NCI-H2171 (cell line): ENCODE measurements around the gene KIAA1143.

ENCODE experiments used
- DNase-seq: peaks from one replicate; lab custom pipeline; 2025; lab: John Stamatoyannopoulos, UW

The KIAA1143 gene

GRCh38 chr3:44761424-44762169, at the start of gene KIAA1143, which contains the start of gene KIF15:
KIAA1143 (minus strand) TSS chr3:44761619; CDS start chr3:44761602, 17 bp downstream.
KIF15 (plus strand) TSS chr3:44761794; CDS start chr3:44761866, 72 bp downstream.
- DNase-seq, result peak; percentile 96

- no peak for DNase-seq
These were observed 44.5 kb upstream of the KIAA1143 start for GRCh38 chr3:44805960-44806359.

- no peak for DNase-seq
These were observed 41.9 kb upstream of the KIAA1143 start for GRCh38 chr3:44803298-44803697.

GRCh38 chr3:44802011-44802410, 40.6 kb upstream of the KIAA1143 start:
- no peak for DNase-seq

- DNase-seq, result no peak
These were observed 33.8 kb upstream of the KIAA1143 start for GRCh38 chr3:44795197-44795596.

- no peak for DNase-seq
These were observed 21.5 kb upstream of the KIAA1143 start for GRCh38 chr3:44782891-44783290.

- DNase-seq, result no peak
These were observed 10.7 kb upstream of the KIAA1143 start for GRCh38 chr3:44772099-44772442.

- no peak for DNase-seq
These were observed 10.1 kb upstream of the KIAA1143 start for GRCh38 chr3:44771424-44772098.

- no peak for DNase-seq
These were observed 2.8 kb upstream of the KIAA1143 start for GRCh38 chr3:44764248-44764647.

- DNase-seq, result no peak
These were observed 1.3 kb upstream of the KIAA1143 start for GRCh38 chr3:44762690-44763089.

- DNase-seq, result no peak
These were observed 805 bp upstream of the KIAA1143 start for GRCh38 chr3:44762170-44762677.

GRCh38 chr3:44761101-44761423, 357 bp downstream of the KIAA1143 start:
- no peak for DNase-seq

GRCh38 chr3:44734646-44735168, 26.7 kb downstream of the KIAA1143 start:
- DNase-seq, result no peak

GRCh38 chr3:44729384-44729910, 32.0 kb downstream of the KIAA1143 start, which contains the start of gene ZNF501:
ZNF501 (plus strand) TSS chr3:44729635; CDS start chr3:44734422, 4,787 bp downstream.
- peak; percentile 91 for DNase-seq

- no peak for DNase-seq
These were observed 39.4 kb downstream of the KIAA1143 start for GRCh38 chr3:44722103-44722401.

GRCh38 chr3:44721231-44722102, 40.0 kb downstream of the KIAA1143 start:
- no peak for DNase-seq

- peak; percentile 88 for DNase-seq
These were observed 48.9 kb downstream of the KIAA1143 start, which contains the start of gene ZNF502 for GRCh38 chr3:44712455-44713075. ZNF502 (plus strand) TSS chr3:44712660; CDS start chr3:44720262, 7,602 bp downstream.
